Endothelial cell (in vitro differentiated cells): ENCODE measurements around the gene TMEM130. TPM values are rescaled to one million over a fixed set of nuclear protein-coding genes. Genes with fewer than 3 reads are reported as not detected.

Experiments used
- DNase-seq: peaks from one replicate; pipeline ENCODE4 v3.0.0; 2021; ENCODE audit warnings: low spot score
- H3K27ac Mint-ChIP-seq: one replicate; pipeline ENCODE4 v1.8.0; 2021; ENCODE audit warnings: mixed read lengths, inconsistent platforms; ENCODE audit not compliant: unreplicated experiment
- H3K27me3 Mint-ChIP-seq: one replicate; pipeline ENCODE4 v1.8.0; 2021; ENCODE audit warnings: mild to moderate bottlenecking, moderate library complexity, mixed read lengths, inconsistent platforms; ENCODE audit not compliant: unreplicated experiment
- H3K36me3 Mint-ChIP-seq: one replicate; pipeline ENCODE4 v1.8.0; 2021; ENCODE audit warnings: mild to moderate bottlenecking, low read depth, mixed read lengths, inconsistent platforms; ENCODE audit not compliant: unreplicated experiment
- H3K4me1 Mint-ChIP-seq: one replicate; pipeline ENCODE4 v1.8.0; 2021; ENCODE audit warnings: mild to moderate bottlenecking, mixed read lengths, inconsistent platforms; ENCODE audit not compliant: unreplicated experiment
- H3K4me3 Mint-ChIP-seq: one replicate; pipeline ENCODE4 v1.8.0; 2021; ENCODE audit warnings: mild to moderate bottlenecking, mixed read lengths, inconsistent platforms; ENCODE audit not compliant: unreplicated experiment
- H3K9me3 Mint-ChIP-seq: one replicate; pipeline ENCODE4 v1.8.0; 2021; ENCODE audit warnings: mixed read lengths, inconsistent platforms; ENCODE audit not compliant: unreplicated experiment
- CTCF ChIP-seq: fragments of 200-600 bp; sonication (generic); IDR thresholded peaks from one replicate; pipeline ENCODE4 v1.5.0; 2021; ENCODE audit warnings: antibody characterized with exemption; ENCODE audit not compliant: unreplicated experiment
- total RNA-seq: library from RNA; stranded (reverse); fragmentation: NEBNext Ultra II Directional; extraction: Animal tissue kit (Norgen Biotek cat#: 25700); gene quantifications from one replicate; pipeline ENCODE4 v1.2.1, GENCODE V29; 2021; ENCODE audit not compliant: unreplicated experiment

TMEM130 gene
- total RNA-seq, 1 donor from 2014 or later = not detected

GRCh38 chr7:98808751-98809460 lies 60.9 kb downstream of the TMEM130 start:
- Mint-ChIP-seq H3K27ac (no peak overlapping the region), H3K4me1 (no peaks in the 10 kb centered on the region), H3K36me3 (no peaks in the 10 kb centered on the region), H3K4me3 (no peak overlapping the region), H3K9me3 (no peaks in the 10 kb centered on the region), H3K27me3 (peaks cover 2% of the 10 kb centered on the region)
- TF ChIP-seq CTCF = no peak
- DNase-seq = no peak

GRCh38 chr7:98807068-98808048 lies 62.5 kb downstream of the TMEM130 start:
- Mint-ChIP-seq H3K4me1 (no peaks in the 10 kb centered on the region), H3K4me3 (no peak overlapping the region), H3K27ac (no peak overlapping the region), H3K9me3 (no peaks in the 10 kb centered on the region), H3K27me3 (peaks cover 2% of the 10 kb centered on the region), H3K36me3 (no peaks in the 10 kb centered on the region)
- TF ChIP-seq CTCF = no peak
- no peak for DNase-seq

DNA sequence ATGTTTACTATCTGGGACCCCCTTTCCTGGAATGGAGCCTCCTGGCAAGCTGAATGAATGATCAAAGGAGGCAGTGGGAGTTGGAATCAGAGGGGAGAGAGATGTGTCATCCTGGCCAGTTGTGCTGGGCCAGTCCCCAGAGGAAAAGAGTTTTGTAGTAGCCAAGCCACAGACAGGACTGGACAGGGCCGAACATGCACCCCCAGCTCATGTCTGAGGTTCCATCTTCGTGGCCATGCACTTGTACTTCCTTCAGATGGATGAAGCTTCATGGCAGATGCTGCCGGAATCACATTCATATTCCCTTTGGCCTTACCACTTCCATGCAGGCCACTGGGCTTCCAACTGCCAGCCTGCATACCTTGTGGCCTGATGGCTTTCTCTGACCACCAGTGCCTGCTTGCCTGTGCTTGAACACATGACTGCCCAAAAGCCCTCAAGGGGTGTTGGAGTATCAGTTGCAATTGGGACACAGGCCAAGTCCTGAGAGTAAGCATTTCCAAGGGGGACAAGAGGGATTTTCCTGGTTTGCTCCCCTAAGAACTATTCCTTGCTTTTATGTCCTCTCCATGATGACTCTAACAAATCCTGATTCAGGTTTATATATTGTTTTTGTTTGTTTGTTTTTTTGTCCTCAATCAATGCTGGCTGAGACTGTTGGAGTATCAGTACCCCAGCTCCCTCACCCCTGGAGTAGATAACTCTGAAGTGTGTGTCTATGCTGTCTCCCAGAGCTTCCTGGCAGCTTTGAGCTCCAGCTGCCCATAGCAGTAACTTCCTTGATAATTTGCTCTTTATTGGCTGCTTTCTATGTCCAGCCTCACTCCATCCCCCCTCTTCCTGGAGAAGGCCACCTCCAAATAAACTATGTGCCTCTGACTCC lies 63.6 kb downstream of the TMEM130 start:
- Mint-ChIP-seq H3K9me3 (no peaks in the 10 kb centered on the region), H3K27ac (no peak overlapping the region), H3K4me3 (no peak overlapping the region), H3K4me1 (no peaks in the 10 kb centered on the region), H3K27me3 (peaks cover 2% of the 10 kb centered on the region), H3K36me3 (no peaks in the 10 kb centered on the region)
- no peak for TF ChIP-seq CTCF
- DNase-seq = no peak

GRCh38 chr7:98802781-98803110 lies 67.1 kb downstream of the TMEM130 start:
- H3K27ac Mint-ChIP-seq = no peak overlapping the region
- DNase-seq = no peak
- TF ChIP-seq CTCF = no peak
- no peak overlapping the region for H3K4me3 Mint-ChIP-seq
- H3K36me3 Mint-ChIP-seq = no peaks in the 10 kb centered on the region
- no peaks in the 10 kb centered on the region for H3K4me1 Mint-ChIP-seq
- H3K27me3 Mint-ChIP-seq = peaks cover 2% of the 10 kb centered on the region
- no peaks in the 10 kb centered on the region for H3K9me3 Mint-ChIP-seq
